GM23338 (cell line): Measurements from ENCODE around the gene DNAH10. TPM values are rescaled to one million over a fixed set of nuclear protein-coding genes. Genes with fewer than 3 reads are reported as not detected.

Experiments
- ATAC-seq: fragments of 200-7000 bp; cut with Tn5 transposase; 3 replicates; pipeline ENCODE4 v1.9.1; 2020
- DNase-seq: peaks from one replicate; pipeline ENCODE4 v3.0.0-alpha.2; 2015; ENCODE audit warnings: low spot score
- H2AFZ ChIP-seq: fragments of 200-600 bp; sonication (generic); 2 replicates; pipeline ENCODE4 v1.8.0; 2016; ENCODE audit warnings: antibody characterized with exemption, mild to moderate bottlenecking, moderate library complexity
- H3F3A ChIP-seq: fragments of 200-600 bp; sonication (generic); replicated peaks from 2 replicates; pipeline ENCODE4 v1.8.0; 2017; ENCODE audit warnings: antibody characterized with exemption, mixed run types, low read depth
- H3K27ac ChIP-seq: fragments of 200-600 bp; sonication (generic); 2 replicates; pipeline ENCODE4 v1.6.1; 2016; ENCODE audit warnings: low read depth
- H3K27me3 ChIP-seq: fragments of 200-600 bp; sonication (generic); 2 replicates; pipeline ENCODE4 v1.8.0; 2016; ENCODE audit warnings: mild to moderate bottlenecking, mixed run types, moderate library complexity; ENCODE audit not compliant: insufficient read depth
- H3K36me3 ChIP-seq: fragments of 200-600 bp; sonication (generic); 2 replicates; pipeline ENCODE4 v1.8.0; 2016; ENCODE audit warnings: mild to moderate bottlenecking; ENCODE audit not compliant: insufficient read depth
- H3K4me1 ChIP-seq: fragments of 200-600 bp; sonication (generic); 2 replicates; pipeline ENCODE4 v1.8.0; 2016; ENCODE audit warnings: mild to moderate bottlenecking, moderate library complexity; ENCODE audit not compliant: insufficient read depth
- H3K4me2 ChIP-seq: fragments of 200-600 bp; sonication (generic); 2 replicates; pipeline ENCODE4 v1.7.1; 2017; ENCODE audit warnings: mixed run types
- H3K4me3 ChIP-seq: fragments of 200-600 bp; sonication (generic); 2 replicates; pipeline ENCODE4 v1.6.1; 2016; ENCODE audit warnings: mixed run types
- H3K79me2 ChIP-seq: fragments of 200-600 bp; sonication (generic); replicated peaks from 2 replicates; pipeline ENCODE4 v1.8.0; 2017; ENCODE audit warnings: mild to moderate bottlenecking; ENCODE audit not compliant: insufficient read depth
- H3K9me2 ChIP-seq: fragments of 200-600 bp; sonication (generic); 2 replicates; pipeline ENCODE4 v1.8.0; 2017; ENCODE audit not compliant: insufficient read depth
- H4K20me1 ChIP-seq: fragments of 200-600 bp; sonication (generic); replicated peaks from 2 replicates; pipeline ENCODE4 v1.8.0; 2017; ENCODE audit warnings: mild to moderate bottlenecking; ENCODE audit not compliant: insufficient read depth
- H3K27ac Mint-ChIP-seq: 2 replicates; pipeline ENCODE4 v1.8.0; 2020; ENCODE audit warnings: inconsistent platforms, mild to moderate bottlenecking, moderate library complexity, mixed read lengths
- H3K27me3 Mint-ChIP-seq: 3 replicates; pipeline ENCODE4 v1.8.0; 2022; ENCODE audit warnings: low read depth, mild to moderate bottlenecking, moderate library complexity, mixed read lengths, inconsistent platforms; ENCODE audit not compliant: insufficient read depth, poor library complexity
- H3K36me3 Mint-ChIP-seq: 3 replicates; pipeline ENCODE4 v1.8.0; 2021; ENCODE audit warnings: low read depth, mild to moderate bottlenecking, inconsistent platforms, moderate library complexity, mixed read lengths
- H3K4me1 Mint-ChIP-seq: 3 replicates; pipeline ENCODE4 v1.8.0; 2020; ENCODE audit warnings: mild to moderate bottlenecking, inconsistent platforms, mixed read lengths
- H3K4me3 Mint-ChIP-seq: 3 replicates; pipeline ENCODE4 v1.8.0; 2021; ENCODE audit warnings: moderate library complexity, mild to moderate bottlenecking, inconsistent platforms, mixed read lengths
- H3K9me3 Mint-ChIP-seq: 3 replicates; pipeline ENCODE4 v1.8.0; 2020; ENCODE audit warnings: moderate library complexity, mild to moderate bottlenecking, inconsistent platforms, mixed read lengths
- CREB1 ChIP-seq: fragments of 250-450 bp; sonication (Bioruptor Pico); IDR thresholded peaks from 2 replicates; pipeline ENCODE4 v1.5.0; 2020; ENCODE audit warnings: low read depth, mild to moderate bottlenecking, moderate library complexity
- CTCF ChIP-seq, 2 experiments: fragments of 200-600 bp in 1 of 2; sonication (generic) in 1 of 2; conservative IDR thresholded peaks; 2 replicates each; pipeline versions ENCODE4 v1.5.1 to v1.6.1; 2016 to 2017; ENCODE audit warnings: antibody characterized with exemption in 2 of 2, low read depth in 2 of 2, mild to moderate bottlenecking in 2 of 2, moderate library complexity in 1 of 2
- EZH2 ChIP-seq: fragments of 200-600 bp; sonication (generic); IDR thresholded peaks from one replicate; pipeline ENCODE4 v1.8.0; 2017; ENCODE audit warnings: antibody characterized with exemption, mild to moderate bottlenecking, low read depth; ENCODE audit not compliant: unreplicated experiment
- EZH2phosphoT487 ChIP-seq: fragments of 200-600 bp; sonication (generic); IDR thresholded peaks from one replicate; pipeline ENCODE4 v1.8.1; 2018; ENCODE audit warnings: antibody characterized with exemption; ENCODE audit not compliant: unreplicated experiment
- JUNB ChIP-seq: IDR thresholded peaks from one replicate; pipeline ENCODE4 v1.6.1; 2016; ENCODE audit warnings: antibody characterized with exemption; ENCODE audit not compliant: unreplicated experiment
- NANOG ChIP-seq: IDR thresholded peaks from 2 replicates; pipeline ENCODE4 v1.6.1; 2016; ENCODE audit warnings: antibody characterized with exemption, borderline replicate concordance
- POLR2AphosphoS5 ChIP-seq: IDR thresholded peaks from 2 replicates; pipeline ENCODE4 v1.6.1; 2016; ENCODE audit warnings: antibody characterized with exemption, low read depth
- STAT1 ChIP-seq: IDR thresholded peaks from one replicate; pipeline ENCODE4 v1.6.1; 2016; ENCODE audit warnings: antibody characterized with exemption; ENCODE audit not compliant: unreplicated experiment
- ZNF114 ChIP-seq: fragments of 250-450 bp; sonication (Bioruptor Pico); IDR thresholded peaks from 2 replicates; pipeline ENCODE4 v1.5.0; 2020; ENCODE audit warnings: mild to moderate bottlenecking, moderate library complexity
- ZNF331 ChIP-seq: fragments of 250-450 bp; sonication (Bioruptor Pico); IDR thresholded peaks from 2 replicates; pipeline ENCODE4 v1.5.0; 2020; ENCODE audit warnings: low read depth, mild to moderate bottlenecking, moderate library complexity
- ZNF462 ChIP-seq: fragments of 250-450 bp; sonication (Bioruptor Pico); IDR thresholded peaks from 2 replicates; pipeline ENCODE4 v1.5.0; 2020; ENCODE audit warnings: mild to moderate bottlenecking, moderate library complexity
- polyA plus RNA-seq: library from polyadenylated mRNA; unstranded; fragments of >200 nt; fragmentation: Nextera tagmentation; extraction: Ambion mirVana; gene quantifications from 2 replicates; pipeline ENCODE4 v1.2.1, GENCODE V29; 2016
- total RNA-seq: library from RNA; depleted of rRNA; stranded (reverse); fragments of >200 nt; shearing (Covaris generic); gene quantifications from 2 replicates; pipeline ENCODE4 v1.2.3, GENCODE V29; 2014
- TF ChIP-seq, protein P1 (sequence below): IDR thresholded peaks from one replicate; pipeline ENCODE4 v1.6.1; 2018; ENCODE audit warnings: antibody characterized with exemption; ENCODE audit not compliant: unreplicated experiment
- TF ChIP-seq, protein P2 (sequence below): IDR thresholded peaks from 2 replicates; pipeline ENCODE4 v1.6.1; 2016; ENCODE audit warnings: antibody characterized with exemption

The DNAH10 gene
- total and polyA plus RNA-seq, 2 experiments from 2014 or later = 0.03 TPM

DNA sequence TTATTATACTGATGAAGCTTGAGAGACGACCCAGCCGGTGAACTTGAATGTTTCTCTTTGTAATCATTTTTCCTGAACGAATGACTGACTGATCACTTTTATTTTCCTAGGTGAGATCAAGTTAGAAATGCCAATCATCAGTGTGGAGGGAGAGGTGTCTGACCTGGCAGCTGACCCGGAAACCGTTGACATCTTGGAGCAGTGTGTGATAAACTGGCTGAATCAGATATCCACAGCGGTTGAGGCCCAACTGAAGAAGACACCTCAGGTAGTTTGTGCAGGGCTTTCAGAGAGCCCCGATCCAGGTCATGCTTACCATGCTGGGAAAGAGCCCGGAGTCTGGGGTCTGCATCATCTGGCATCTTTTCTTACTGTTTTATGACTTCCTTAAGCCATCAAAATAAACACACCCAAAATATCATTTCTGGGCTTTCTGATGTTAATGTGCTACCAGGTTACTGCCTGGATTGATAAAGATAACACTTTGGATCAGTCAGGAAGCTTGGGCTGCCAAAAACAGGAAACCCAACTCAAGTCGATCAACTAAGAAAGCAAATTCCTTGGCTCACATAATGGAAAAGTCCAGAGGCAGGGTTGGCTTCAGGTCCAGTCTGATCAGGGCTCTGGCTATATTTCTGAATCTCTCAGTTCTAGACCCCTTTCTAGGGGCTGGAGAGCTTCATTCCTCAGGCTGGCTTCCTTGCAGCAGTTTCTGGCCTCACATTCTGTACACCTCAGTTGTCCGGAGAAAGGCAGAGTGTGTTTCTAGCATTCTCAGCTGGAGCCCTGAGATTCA lies 21.1 kb downstream of the DNAH10 start:
- no peaks in the 10 kb centered on the region; the same call in 2 of the 3 replicates for H3K9me3 Mint-ChIP-seq
- no peak for TF ChIP-seq POLR2AphosphoS5
- no peak for TF ChIP-seq JUNB
- no peak for TF ChIP-seq STAT1
- TF ChIP-seq EZH2 = no peak
- TF ChIP-seq ZNF331 (CRISPR knock-in tag) = no peak
- TF ChIP-seq, protein P1, sequence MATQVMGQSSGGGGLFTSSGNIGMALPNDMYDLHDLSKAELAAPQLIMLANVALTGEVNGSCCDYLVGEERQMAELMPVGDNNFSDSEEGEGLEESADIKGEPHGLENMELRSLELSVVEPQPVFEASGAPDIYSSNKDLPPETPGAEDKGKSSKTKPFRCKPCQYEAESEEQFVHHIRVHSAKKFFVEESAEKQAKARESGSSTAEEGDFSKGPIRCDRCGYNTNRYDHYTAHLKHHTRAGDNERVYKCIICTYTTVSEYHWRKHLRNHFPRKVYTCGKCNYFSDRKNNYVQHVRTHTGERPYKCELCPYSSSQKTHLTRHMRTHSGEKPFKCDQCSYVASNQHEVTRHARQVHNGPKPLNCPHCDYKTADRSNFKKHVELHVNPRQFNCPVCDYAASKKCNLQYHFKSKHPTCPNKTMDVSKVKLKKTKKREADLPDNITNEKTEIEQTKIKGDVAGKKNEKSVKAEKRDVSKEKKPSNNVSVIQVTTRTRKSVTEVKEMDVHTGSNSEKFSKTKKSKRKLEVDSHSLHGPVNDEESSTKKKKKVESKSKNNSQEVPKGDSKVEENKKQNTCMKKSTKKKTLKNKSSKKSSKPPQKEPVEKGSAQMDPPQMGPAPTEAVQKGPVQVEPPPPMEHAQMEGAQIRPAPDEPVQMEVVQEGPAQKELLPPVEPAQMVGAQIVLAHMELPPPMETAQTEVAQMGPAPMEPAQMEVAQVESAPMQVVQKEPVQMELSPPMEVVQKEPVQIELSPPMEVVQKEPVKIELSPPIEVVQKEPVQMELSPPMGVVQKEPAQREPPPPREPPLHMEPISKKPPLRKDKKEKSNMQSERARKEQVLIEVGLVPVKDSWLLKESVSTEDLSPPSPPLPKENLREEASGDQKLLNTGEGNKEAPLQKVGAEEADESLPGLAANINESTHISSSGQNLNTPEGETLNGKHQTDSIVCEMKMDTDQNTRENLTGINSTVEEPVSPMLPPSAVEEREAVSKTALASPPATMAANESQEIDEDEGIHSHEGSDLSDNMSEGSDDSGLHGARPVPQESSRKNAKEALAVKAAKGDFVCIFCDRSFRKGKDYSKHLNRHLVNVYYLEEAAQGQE = no peak
- no peak for TF ChIP-seq ZNF462 (CRISPR knock-in tag)
- TF ChIP-seq EZH2phosphoT487 = no peak
- TF ChIP-seq CTCF (conservative IDR thresholded peaks at IDR 0.05; ENCODE audit: low read depth in 2 of 2) = no peak
- no peak for TF ChIP-seq NANOG
- TF ChIP-seq ZNF114 = no peak
- TF ChIP-seq, protein P2, sequence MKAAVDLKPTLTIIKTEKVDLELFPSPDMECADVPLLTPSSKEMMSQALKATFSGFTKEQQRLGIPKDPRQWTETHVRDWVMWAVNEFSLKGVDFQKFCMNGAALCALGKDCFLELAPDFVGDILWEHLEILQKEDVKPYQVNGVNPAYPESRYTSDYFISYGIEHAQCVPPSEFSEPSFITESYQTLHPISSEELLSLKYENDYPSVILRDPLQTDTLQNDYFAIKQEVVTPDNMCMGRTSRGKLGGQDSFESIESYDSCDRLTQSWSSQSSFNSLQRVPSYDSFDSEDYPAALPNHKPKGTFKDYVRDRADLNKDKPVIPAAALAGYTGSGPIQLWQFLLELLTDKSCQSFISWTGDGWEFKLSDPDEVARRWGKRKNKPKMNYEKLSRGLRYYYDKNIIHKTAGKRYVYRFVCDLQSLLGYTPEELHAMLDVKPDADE = no peak
- no peak for TF ChIP-seq CREB1 (CRISPR knock-in tag)
- H3K4me3 Mint-ChIP-seq = no peak overlapping the region
- no peaks in the 10 kb centered on the region for H3K27me3 ChIP-seq
- no peaks in the 10 kb centered on the region for H3K4me1 Mint-ChIP-seq
- no peak overlapping the region for H2AFZ ChIP-seq
- DNase-seq (no peak), ATAC-seq (no peak)
- H3K27ac ChIP-seq = no peak overlapping the region
- no peaks in the 10 kb centered on the region for H3K4me1 ChIP-seq
- H3K27me3 Mint-ChIP-seq = peaks cover 2% of the 10 kb centered on the region
- no peak overlapping the region for H3K4me3 ChIP-seq
- no peak overlapping the region for H3K4me2 ChIP-seq
- H3K9me2 ChIP-seq = no peaks in the 10 kb centered on the region
- no peaks in the 10 kb centered on the region for H3K36me3 Mint-ChIP-seq
- no peaks in the 10 kb centered on the region for H3K36me3 ChIP-seq
- H4K20me1 ChIP-seq = no peaks in the 10 kb centered on the region
- H3F3A ChIP-seq = no peaks in the 10 kb centered on the region
- H3K79me2 ChIP-seq = no peaks in the 10 kb centered on the region
- no peak overlapping the region for H3K27ac Mint-ChIP-seq
